HG03442 (cell line): ENCODE results near the gene LARGE1.
"Not testable (repeated sequence)": the region's sequence is repeated elsewhere in the genome, so short reads cannot be mapped to it uniquely, and the experiment has no call there.

Experiments
- ATAC-seq: cut with Tn5 transposase; IDR thresholded peaks from one replicate; pipeline ENCODE4 v1.9.1; 2021; ENCODE audit warnings: mild to moderate bottlenecking, moderate library complexity; ENCODE audit not compliant: unreplicated experiment

LARGE1 gene

GRCh38 chr22:33572086-33572485 is 348.2 kb downstream of the LARGE1 start:
- ATAC-seq: no peak

- ATAC-seq: no peak
Measured at GRCh38 chr22:33570110-33570509, 350.2 kb downstream of the LARGE1 start.

- ATAC-seq: no peak
Measured at GRCh38 chr22:33569559-33569958, 350.7 kb downstream of the LARGE1 start.

- no peak for ATAC-seq
Measured at GRCh38 chr22:33569018-33569417, 351.3 kb downstream of the LARGE1 start.

GRCh38 chr22:33566495-33566894 is 353.8 kb downstream of the LARGE1 start:
- ATAC-seq: not testable (repeated sequence)

GRCh38 chr22:33565580-33565995 is 354.7 kb downstream of the LARGE1 start:
- no peak for ATAC-seq

GRCh38 chr22:33564683-33565082 is 355.6 kb downstream of the LARGE1 start:
- ATAC-seq: no peak

GRCh38 chr22:33563220-33563964 is 356.9 kb downstream of the LARGE1 start:
- no peak for ATAC-seq

- ATAC-seq: no peak
Measured at GRCh38 chr22:33562501-33562900, 357.8 kb downstream of the LARGE1 start.

GRCh38 chr22:33561149-33561807 is 359.0 kb downstream of the LARGE1 start:
- no peak for ATAC-seq

GRCh38 chr22:33557836-33558235 is 362.4 kb downstream of the LARGE1 start:
- no peak for ATAC-seq

- no peak for ATAC-seq
Measured at GRCh38 chr22:33555814-33556522, 364.3 kb downstream of the LARGE1 start.

GRCh38 chr22:33553493-33553892 is 366.8 kb downstream of the LARGE1 start:
- ATAC-seq: no peak

GRCh38 chr22:33544707-33545106 is 375.6 kb downstream of the LARGE1 start:
- no peak for ATAC-seq

GRCh38 chr22:33542722-33543121 is 377.6 kb downstream of the LARGE1 start:
- no peak for ATAC-seq

GRCh38 chr22:33542153-33542552 is 378.1 kb downstream of the LARGE1 start:
- no peak for ATAC-seq

- no peak for ATAC-seq
Measured at GRCh38 chr22:33539902-33540751, 380.1 kb downstream of the LARGE1 start.

- ATAC-seq: no peak
Measured at GRCh38 chr22:33539202-33539901, 380.9 kb downstream of the LARGE1 start.

- ATAC-seq: no peak
Measured at GRCh38 chr22:33538277-33538885, 381.9 kb downstream of the LARGE1 start.

- no peak for ATAC-seq
Measured at GRCh38 chr22:33537059-33537458, 383.2 kb downstream of the LARGE1 start.
